Measurements from ENCODE around the gene LCLAT1.
"Not testable (repeated sequence)": the region's sequence is repeated elsewhere in the genome, so short reads cannot be mapped to it uniquely, and the experiment has no call there.

Gene LCLAT1

GRCh38 chr2:30612371-30612770 is 165.3 kb downstream of the LCLAT1 start:
- no peak for DNase-seq

DNA sequence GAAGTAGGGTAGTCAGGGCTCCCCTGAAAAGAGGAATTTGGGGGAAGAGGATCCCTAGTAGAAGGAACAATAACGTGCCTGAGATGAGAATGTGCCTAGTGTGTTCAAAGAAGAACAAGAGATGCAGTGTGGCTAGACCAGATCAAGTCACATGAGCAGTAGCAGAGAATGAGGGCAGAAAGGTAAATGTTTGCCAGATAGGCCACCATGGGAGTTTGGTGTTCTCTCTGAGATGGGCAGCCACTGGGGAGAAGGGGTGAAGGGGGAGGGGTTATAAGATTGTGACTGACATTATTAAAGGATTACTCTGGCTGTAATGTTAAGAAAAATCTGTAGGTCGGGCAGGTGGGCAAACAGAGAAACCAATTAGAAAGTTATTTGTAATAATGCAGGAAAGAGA is 166.0 kb downstream of the LCLAT1 start:
- no peak for DNase-seq

DNA sequence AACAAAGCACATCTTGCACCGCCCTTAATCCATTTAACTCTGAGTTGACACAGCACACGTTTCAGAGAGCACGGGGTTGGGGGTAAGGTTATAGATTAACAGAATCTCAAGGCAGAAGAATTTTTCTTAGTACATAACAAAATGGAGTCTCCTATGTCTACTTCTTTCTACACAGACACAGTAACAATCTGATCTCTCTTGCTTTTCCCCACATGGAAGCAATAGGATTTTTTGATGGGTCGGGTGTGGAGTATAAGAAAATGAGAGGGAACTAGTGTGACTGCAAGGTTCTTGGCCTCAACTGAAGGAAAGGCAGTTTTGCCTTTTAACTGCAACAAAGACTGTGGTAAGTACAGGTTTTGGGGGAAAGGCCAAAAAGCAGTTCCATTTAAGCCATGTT is 167.2 kb downstream of the LCLAT1 start:
- DNase-seq, result not testable (repeated sequence)

GRCh38 chr2:30615926-30616325 is 168.9 kb downstream of the LCLAT1 start:
- no peak for DNase-seq

DNA sequence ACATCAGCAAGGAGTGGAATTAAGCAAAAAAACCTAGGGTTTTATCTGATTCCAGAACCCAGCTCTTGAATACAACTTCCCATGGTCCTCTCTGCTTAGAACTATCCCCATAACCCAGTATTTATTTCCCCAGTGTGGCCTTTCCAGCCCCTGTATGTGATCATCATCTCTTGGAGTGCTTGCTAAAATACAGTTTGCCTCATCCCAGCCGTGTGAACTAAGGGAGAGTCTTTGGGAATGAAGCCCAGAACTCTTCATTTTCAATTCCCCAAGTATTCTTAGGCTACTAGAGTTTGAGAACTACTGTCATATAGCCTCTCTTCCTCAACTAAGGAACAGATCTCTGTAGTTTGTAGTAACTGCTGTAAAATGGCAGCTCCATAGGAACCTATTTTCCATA is 173.1 kb downstream of the LCLAT1 start:
- no peak for DNase-seq

DNA sequence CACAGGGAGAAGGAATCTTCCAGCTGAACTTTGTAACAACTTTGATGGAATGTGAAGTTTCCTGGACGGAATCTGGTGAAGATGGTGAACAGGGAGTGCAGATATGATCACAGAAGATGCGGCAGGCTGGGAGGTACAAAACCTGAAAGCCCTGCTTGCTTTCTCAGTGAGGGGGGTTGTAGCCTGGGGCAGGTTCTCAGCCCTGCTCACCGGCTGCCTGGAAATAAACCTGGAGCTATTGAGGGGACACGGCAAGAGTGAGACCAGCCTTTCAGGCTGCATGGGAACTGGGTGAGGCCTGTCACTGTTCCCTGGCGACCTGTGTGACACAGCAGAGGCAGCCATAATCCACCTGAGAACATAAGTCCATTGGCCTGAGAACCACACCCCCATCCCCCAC is 174.8 kb downstream of the LCLAT1 start:
- DNase-seq, result no peak

DNA sequence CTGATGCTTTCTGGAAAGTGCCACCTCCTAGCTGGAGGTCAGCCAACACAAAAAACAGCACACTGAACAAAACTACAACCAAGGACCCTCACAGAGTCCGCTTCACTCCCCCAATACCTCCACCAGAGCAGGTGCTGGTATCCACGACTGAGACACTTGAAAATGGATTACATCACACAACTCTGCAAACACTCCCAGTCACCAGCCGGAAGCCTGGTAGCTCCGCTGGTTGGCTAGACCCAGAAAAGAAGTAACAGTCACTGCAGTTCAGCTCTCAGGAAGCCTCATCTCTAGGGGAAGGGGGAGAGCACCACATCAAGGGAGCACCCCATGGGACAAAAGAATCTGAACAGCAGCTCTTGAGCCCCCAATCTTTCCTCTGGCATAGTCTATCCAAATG is 175.4 kb downstream of the LCLAT1 start:
- no peak for DNase-seq

GRCh38 chr2:30625276-30625675 is 178.2 kb downstream of the LCLAT1 start:
- no peak for DNase-seq

DNA sequence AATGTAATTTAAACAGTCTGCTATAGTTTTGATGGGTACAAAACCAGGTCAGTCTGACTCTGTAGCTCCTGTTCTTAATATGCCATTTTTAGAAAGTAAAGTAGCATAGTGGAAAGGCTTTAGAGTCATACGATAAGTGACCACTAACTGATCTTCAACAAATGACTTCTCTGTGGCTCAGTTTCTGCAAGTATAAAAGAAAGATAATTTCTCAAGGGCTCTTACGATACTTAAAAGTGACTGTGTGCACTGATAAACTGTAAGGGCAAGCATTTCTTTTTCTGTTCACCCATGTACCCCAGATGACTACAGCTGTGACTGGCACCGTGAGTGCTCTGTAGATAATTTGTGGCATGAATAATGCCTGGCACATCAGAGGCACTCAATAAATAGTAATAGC is 178.7 kb downstream of the LCLAT1 start:
- no peak for DNase-seq

- no peak for DNase-seq
These were observed 179.4 kb downstream of the LCLAT1 start for GRCh38 chr2:30626397-30626796.

DNA sequence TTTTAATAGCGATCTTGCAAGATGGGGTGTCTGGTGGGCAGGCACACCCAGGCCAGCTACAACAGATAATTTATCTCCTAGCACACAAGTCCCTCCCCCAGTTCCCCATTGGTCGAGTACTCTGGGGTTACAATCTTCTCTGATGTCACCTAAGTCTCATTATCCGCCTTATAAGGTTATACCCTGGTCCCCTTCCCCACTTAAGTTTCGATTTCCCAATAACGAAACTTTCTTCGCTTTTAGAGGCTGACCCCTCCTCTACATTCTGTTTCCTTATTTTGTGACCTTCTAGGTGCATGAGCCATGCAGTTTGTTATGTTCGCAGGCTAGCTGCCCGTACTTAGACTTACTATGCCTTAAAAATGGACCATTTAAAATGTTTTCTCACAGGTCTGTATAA is 180.1 kb downstream of the LCLAT1 start:
- no peak for DNase-seq

DNA sequence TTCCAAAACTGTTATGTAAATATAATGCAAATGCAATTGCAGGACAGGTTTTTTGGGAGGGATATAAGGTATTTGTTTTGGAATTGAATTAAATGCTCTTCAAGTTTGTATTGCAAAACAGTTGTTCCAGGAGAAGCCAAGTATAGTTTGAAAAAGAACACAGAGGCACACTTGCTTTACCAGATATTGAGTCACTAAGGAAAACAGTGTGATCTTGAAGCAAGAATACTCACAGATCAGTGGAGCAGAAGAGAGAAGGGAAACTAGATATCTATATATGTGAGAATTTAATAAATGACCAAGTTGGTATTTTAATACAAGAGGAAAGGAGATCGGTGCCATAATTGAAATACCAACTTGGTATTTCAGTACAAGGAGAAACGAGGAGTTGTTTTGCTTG is 181.3 kb downstream of the LCLAT1 start:
- DNase-seq, result no peak

DNA sequence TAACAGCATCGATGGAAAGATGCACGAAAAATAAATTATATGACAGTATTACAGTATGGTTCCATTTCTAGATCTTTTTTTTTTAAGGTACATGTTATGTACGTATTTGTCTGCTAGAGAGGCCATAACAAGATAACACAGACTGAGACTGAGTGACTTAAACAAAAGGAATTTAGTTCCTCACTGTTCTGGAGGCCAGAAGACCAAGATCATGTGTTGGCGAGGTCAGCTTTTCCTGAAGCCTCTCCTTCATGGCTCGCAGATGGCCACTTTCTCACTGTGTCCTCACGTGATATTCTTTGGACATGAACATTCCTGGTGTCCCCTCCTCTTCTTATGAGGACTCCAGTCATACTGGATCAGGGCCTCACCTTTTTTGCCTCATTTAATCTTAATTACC is 182.8 kb downstream of the LCLAT1 start:
- DNase-seq, result no peak

DNA sequence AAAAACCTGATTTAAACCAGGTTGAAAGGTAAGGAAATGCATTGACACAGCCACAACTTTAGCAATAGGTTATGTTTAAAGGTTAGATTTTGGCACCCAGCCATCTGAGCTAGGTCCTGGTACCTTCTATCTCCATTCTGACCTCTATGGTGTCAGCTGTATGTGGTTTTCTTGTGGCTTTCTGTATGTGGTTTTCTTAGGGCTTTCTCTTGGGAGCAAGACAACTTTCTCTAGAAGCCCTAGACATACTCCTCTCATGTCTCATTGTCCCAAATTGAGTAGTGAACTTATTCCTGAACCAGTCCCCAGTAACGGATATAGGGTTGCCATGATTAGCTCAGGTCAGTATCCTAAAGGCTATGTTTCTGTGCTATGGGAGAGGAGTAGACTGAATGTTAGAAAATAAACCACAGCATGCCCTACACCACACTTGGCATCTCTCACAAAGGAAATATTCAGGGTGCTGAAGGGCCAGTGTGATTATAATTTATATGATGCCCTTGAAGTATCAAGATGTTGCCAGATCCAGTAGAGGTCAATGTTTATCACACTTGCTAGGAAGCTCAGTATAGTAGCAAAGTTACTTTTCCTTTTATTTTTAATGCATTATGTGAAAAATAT is 184.1 kb downstream of the LCLAT1 start:
- no peak for DNase-seq

- DNase-seq, result no peak
These were observed 186.0 kb downstream of the LCLAT1 start for GRCh38 chr2:30633039-30633438.

GRCh38 chr2:30636311-30636710 is 189.3 kb downstream of the LCLAT1 start:
- no peak for DNase-seq

GRCh38 chr2:30639836-30640235 is 192.8 kb downstream of the LCLAT1 start:
- no peak for DNase-seq

DNA sequence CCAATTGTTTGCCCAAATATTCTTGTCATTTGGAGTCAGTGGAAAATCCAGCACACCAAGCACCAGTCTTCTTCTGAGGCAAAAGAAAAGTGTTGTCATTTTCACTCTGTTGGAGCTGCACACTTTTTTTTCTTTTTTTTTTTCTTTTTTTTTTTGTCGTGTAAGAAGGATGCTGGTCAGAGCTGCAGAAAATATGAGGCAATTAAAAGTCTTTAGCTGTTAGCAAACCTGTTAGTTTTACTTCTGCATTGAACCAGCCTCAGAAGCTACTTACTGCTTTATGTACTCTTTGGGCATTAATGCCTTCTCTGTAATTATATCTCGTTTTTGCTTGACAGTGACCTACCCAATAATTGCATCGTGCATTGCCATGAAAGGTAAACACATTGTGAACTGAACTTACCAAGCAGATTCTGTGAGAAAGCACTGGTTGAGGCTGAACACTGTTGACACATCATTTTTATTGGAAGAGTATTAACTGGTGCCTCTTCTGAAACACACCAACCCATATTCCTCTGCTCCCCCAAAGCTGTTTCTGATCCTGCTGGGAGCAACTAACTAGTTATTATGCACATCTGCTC is 194.8 kb downstream of the LCLAT1 start:
- DNase-seq, result no peak

GRCh38 chr2:30643013-30643412 is 196.0 kb downstream of the LCLAT1 start:
- DNase-seq, result not testable (repeated sequence)

- no peak for DNase-seq
These were observed 196.6 kb downstream of the LCLAT1 start for GRCh38 chr2:30643674-30644073.

- no peak for DNase-seq
These were observed 198.2 kb downstream of the LCLAT1 start for GRCh38 chr2:30645081-30645744.

- no peak for DNase-seq
These were observed 198.7 kb downstream of the LCLAT1 start for GRCh38 chr2:30645745-30646119.

- DNase-seq, result no peak
These were observed 200.9 kb downstream of the LCLAT1 start for GRCh38 chr2:30647752-30648457.

- DNase-seq, result no peak
These were observed 202.2 kb downstream of the LCLAT1 start for GRCh38 chr2:30649278-30649677.

Measured in stimulated activated CD8-positive, alpha-beta memory T cell treated with anti-CD3 and anti-CD28 coated beads, Interleukin-4, amount 100 ng/mL, for 48 hours (primary cell).